PC-3 (cell line): Measurements from ENCODE around the gene IL10.

Experiments
- CTCF ChIP-seq: fragments of 300-600 bp; sonication (generic); conservative IDR thresholded peaks from 2 replicates; pipeline ENCODE4 v1.5.1; 2017; ENCODE audit warnings: antibody characterized with exemption, low read depth, mild to moderate bottlenecking, low read length
- EZH2 ChIP-seq: fragments of 300-600 bp; sonication (generic); IDR thresholded peaks from one replicate; pipeline ENCODE4 v1.6.1; 2017; ENCODE audit warnings: antibody characterized with exemption, mild to moderate bottlenecking, low read length; ENCODE audit not compliant: unreplicated experiment

- TF ChIP-seq CTCF (no peak), EZH2 (no peak)
Observed at GRCh38 chr1:206799311-206799710, 27.0 kb upstream of the IL10 start.
